A673 (cell line): Measurements from ENCODE around the gene ACAP1. TPM values are rescaled to one million over a fixed set of nuclear protein-coding genes. Genes with fewer than 3 reads are reported as not detected.
"Not testable (repeated sequence)": the region's sequence is repeated elsewhere in the genome, so short reads cannot be mapped to it uniquely, and the experiment has no call there.

Source experiments
- BruUV-seq: library from RNA; stranded (reverse); fragments of 400-500 nt; replicated peaks from 2 replicates; lab custom pipeline; 2021; lab: Mats Ljungman, UMichigan
- CTCF ChIA-PET: fragments of 300-600 bp; sonication (Branson Sonifier 250); formaldehyde crosslinking; loops from one replicate; lab custom pipeline; 2022; ENCODE audit warnings: antibody characterized with exemption; lab: Charles Lee
- POLR2A ChIA-PET: fragments of 300-600 bp; sonication (Branson Sonifier 250); formaldehyde crosslinking; loops from one replicate; lab custom pipeline; 2022; ENCODE audit warnings: antibody characterized with exemption; ENCODE audit not compliant: low non-redundant PET; lab: Charles Lee
- DNase-seq: peaks from one replicate; pipeline ENCODE4 v3.0.0-alpha.2; 2015; ENCODE audit warnings: low spot score
- H3K27ac ChIP-seq: fragments of 200-600 bp; sonication (generic); 2 replicates; pipeline ENCODE4 v1.5.1; 2016; ENCODE audit warnings: mixed run types, low read depth, mild to moderate bottlenecking, mixed read lengths, antibody characterized with exemption, low read length; ENCODE audit not compliant: poor library complexity, severe bottlenecking
- H3K27me3 ChIP-seq: fragments of 200-600 bp; sonication (generic); replicated peaks from 2 replicates; pipeline ENCODE4 v1.6.1; 2017; ENCODE audit warnings: mixed run types, low read depth, mild to moderate bottlenecking, mixed read lengths, antibody characterized with exemption, low read length; ENCODE audit not compliant: insufficient read depth, poor library complexity
- H3K36me3 ChIP-seq: fragments of 200-600 bp; sonication (generic); 2 replicates; pipeline ENCODE4 v1.6.1; 2016; ENCODE audit warnings: mixed run types, mild to moderate bottlenecking, mixed read lengths, antibody characterized with exemption, low read length; ENCODE audit not compliant: insufficient read depth, poor library complexity, severe bottlenecking
- H3K4me1 ChIP-seq: fragments of 200-600 bp; sonication (generic); 2 replicates; pipeline ENCODE4 v1.6.1; 2017; ENCODE audit warnings: mixed run types, mild to moderate bottlenecking, mixed read lengths, antibody characterized with exemption, low read length; ENCODE audit not compliant: insufficient read depth, poor library complexity, severe bottlenecking
- H3K4me3 ChIP-seq: fragments of 200-600 bp; sonication (generic); 2 replicates; pipeline ENCODE4 v1.5.1; 2016; ENCODE audit warnings: low read depth, mixed run types, mild to moderate bottlenecking, mixed read lengths, low read length; ENCODE audit not compliant: poor library complexity, severe bottlenecking
- H3K9me3 ChIP-seq: fragments of 200-600 bp; sonication (generic); 2 replicates; pipeline ENCODE4 v1.6.1; 2016; ENCODE audit warnings: mixed run types, low read depth, mild to moderate bottlenecking, mixed read lengths, antibody characterized with exemption, low read length; ENCODE audit not compliant: poor library complexity, severe bottlenecking
- EZH2 ChIP-seq: fragments of 200-600 bp; sonication (generic); IDR thresholded peaks from 2 replicates; pipeline ENCODE4 v1.6.1; 2017; ENCODE audit warnings: borderline replicate concordance, low read depth, mild to moderate bottlenecking, mixed read lengths, antibody characterized with exemption, low read length; ENCODE audit not compliant: poor library complexity, severe bottlenecking
- intact Hi-C: fragments of 100-400 bp; cut with micrococcal nuclease; formaldehyde crosslinking; loops from one replicate; pipeline ENCODE4 v1.10.0; 2022; ENCODE audit not compliant: unreplicated experiment
- total RNA-seq: library from RNA; stranded (reverse); gene quantifications from 2 replicates; pipeline ENCODE4 v1.2.3, GENCODE V29; 2021
- TF ChIP-seq, protein P1 (sequence below): fragments of 300-800, 200-600 bp; sonication (generic); conservative IDR thresholded peaks from 2 replicates; pipeline ENCODE4 v1.5.1; 2017; ENCODE audit warnings: low read depth, mild to moderate bottlenecking, antibody characterized with exemption, low read length, moderate library complexity, mixed read lengths

Gene ACAP1
- total RNA-seq, 1 experiment from 2014 or later = 1.1 TPM

DNA sequence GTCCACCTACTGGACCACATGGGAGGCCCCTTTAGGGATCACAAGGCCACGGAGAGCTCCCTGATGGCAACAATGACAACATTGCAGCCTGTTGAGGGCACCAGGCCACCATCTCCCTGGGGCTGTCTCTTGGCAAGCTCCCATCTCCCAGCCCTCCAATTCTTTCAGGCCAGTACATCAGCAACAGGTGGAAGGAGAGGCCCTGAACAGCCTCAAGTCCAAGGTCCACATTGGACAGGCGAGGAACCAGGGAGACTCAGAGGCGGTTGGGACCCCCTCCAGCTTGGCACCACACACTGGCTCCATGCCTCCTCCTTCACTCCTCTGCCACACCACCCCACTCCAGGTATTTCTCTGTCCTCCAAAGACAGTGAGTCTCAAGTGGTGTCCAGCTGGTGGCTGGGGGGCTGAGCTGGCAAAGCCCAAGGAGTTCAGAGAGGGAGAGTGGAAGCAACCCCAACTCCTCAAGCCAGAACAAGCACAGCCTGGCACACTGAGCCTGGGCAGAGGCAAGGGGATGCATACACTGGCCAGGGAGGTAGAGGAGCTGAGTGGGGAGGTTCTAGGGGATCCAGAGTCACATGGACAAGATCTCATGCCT lies 1.3 kb upstream of the ACAP1 start:
- Histone ChIP-seq H3K4me3 (no peak overlapping the region), H3K27me3 (no peaks in the 10 kb centered on the region), H3K27ac (no peak overlapping the region), H3K36me3 (no peaks in the 10 kb centered on the region), H3K9me3 (no peaks in the 10 kb centered on the region), H3K4me1 (peaks cover 6% of the 10 kb centered on the region)
- no peak for DNase-seq
- TF ChIP-seq EZH2 = no peak
- TF ChIP-seq, protein P1, sequence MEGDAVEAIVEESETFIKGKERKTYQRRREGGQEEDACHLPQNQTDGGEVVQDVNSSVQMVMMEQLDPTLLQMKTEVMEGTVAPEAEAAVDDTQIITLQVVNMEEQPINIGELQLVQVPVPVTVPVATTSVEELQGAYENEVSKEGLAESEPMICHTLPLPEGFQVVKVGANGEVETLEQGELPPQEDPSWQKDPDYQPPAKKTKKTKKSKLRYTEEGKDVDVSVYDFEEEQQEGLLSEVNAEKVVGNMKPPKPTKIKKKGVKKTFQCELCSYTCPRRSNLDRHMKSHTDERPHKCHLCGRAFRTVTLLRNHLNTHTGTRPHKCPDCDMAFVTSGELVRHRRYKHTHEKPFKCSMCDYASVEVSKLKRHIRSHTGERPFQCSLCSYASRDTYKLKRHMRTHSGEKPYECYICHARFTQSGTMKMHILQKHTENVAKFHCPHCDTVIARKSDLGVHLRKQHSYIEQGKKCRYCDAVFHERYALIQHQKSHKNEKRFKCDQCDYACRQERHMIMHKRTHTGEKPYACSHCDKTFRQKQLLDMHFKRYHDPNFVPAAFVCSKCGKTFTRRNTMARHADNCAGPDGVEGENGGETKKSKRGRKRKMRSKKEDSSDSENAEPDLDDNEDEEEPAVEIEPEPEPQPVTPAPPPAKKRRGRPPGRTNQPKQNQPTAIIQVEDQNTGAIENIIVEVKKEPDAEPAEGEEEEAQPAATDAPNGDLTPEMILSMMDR = no peak
- BruUV-seq = no TSS peak
- intact Hi-C loops = no loop called here
- ChIA-PET POLR2A (interaction anchor here (0.6 kb wide), 1 partner anchor 61 kb away, joined by 4 read pairs; no protein-coding TSS in a partner anchor), CTCF (no interaction called here)

DNA sequence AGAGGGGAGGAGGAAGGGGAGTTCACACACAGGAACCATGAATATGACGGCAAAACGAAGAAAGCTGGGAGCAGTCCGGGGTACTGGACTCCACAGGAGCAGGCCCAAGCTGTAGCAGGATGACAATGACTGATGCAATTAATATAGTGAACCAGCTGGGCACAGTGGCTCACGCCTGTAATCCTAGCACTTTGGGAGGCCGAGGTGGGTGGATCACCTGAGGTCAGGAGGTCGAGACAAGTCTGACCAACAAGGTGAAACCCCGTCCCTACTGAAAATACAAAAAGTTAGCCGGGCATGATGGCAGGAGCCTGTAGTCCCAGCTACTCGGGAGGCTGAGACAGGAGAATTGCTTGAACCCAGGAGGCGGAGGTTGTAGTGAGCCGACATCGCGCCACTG lies 564 bp upstream of the ACAP1 start:
- H3K4me1 ChIP-seq, BruUV-seq, H3K27ac ChIP-seq, CTCF ChIA-PET, H3K9me3 ChIP-seq, H3K36me3 ChIP-seq, H3K27me3 ChIP-seq, DNase-seq, H3K4me3 ChIP-seq, intact Hi-C loops: not testable (repeated sequence)
- POLR2A ChIA-PET = interaction anchor here (0.6 kb wide), 1 partner anchor 60 kb away, joined by 4 read pairs; no protein-coding TSS in a partner anchor

DNA sequence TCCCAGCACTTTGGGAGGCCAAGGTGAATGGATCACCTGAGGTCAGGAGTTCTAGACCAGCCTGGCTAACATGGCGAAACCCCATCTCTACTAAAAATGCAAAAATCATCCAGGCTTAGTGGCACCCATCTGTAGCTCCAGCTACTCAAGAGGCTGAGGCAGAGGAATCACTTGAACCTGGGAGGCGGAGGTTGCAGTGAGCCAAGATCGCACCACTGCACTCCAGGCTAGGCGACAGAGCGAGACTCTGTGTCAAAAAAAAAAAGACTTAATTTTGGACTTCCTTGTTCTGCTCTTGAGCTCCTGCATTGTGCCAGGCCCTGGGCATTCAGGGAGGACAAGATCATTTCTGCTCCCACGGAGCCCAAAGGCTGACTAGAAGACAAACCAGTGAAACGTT lies 1.3 kb downstream of the ACAP1 start:
- H3K27ac ChIP-seq, H3K4me3 ChIP-seq, DNase-seq, H3K27me3 ChIP-seq, BruUV-seq, H3K9me3 ChIP-seq, H3K36me3 ChIP-seq, H3K4me1 ChIP-seq, POLR2A ChIA-PET, intact Hi-C loops: not testable (repeated sequence)
- CTCF ChIA-PET = interaction anchor here (0.6 kb wide), 1 partner anchor 56 kb away, joined by 3 read pairs; the partner anchor contains the start of gene SLC2A4

DNA sequence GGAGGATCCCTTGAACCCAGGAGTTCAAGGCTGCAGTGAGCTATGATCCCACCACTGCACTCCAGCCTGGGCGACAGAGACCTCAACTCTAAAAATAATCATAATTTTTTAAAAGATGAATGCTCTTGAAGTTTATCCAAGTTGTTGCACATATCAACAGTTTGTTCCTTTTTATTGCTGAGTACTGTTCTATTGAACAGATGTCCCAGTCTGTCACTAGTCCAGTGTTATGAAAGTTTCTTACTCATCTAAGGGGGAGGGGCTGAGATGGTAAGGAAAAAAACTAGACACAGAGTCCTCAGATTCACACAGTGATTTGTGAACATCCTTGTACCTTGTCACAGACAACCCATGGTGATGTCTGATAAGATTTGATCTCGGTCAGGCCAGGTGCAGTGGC lies 3.9 kb downstream of the ACAP1 start:
- BruUV-seq = no TSS peak
- DNase-seq = no peak
- CTCF ChIA-PET = no interaction called here
- Histone ChIP-seq H3K4me1 (no peaks in the 10 kb centered on the region), H3K27ac (no peak overlapping the region), H3K9me3 (no peaks in the 10 kb centered on the region), H3K36me3 (no peaks in the 10 kb centered on the region), H3K4me3 (no peak overlapping the region), H3K27me3 (no peaks in the 10 kb centered on the region)
- intact Hi-C loops = no loop called here
- POLR2A ChIA-PET = no interaction called here
- no peak for TF ChIP-seq EZH2
- TF ChIP-seq, protein P1 = no peak
